ENCODE data around the gene DGKH.

DGKH gene

GRCh38 chr13:42277618-42278276, 229.3 kb downstream of the DGKH start:
- H3K36me3 ChIP-seq (ENCODE audit: insufficient read depth, low read length): no peaks in the 10 kb centered on the region
- H3K9ac ChIP-seq (ENCODE audit: low read depth, low read length): no peak overlapping the region
- no peaks in the 10 kb centered on the region for H3K27me3 ChIP-seq (ENCODE audit: insufficient read depth, low read length)
- H3K27ac ChIP-seq (ENCODE audit: low read depth, low read length): no peak overlapping the region
- 96% methylated on average over 6 of the region's 7 CpGs for WGBS
- no peaks in the 10 kb centered on the region for H3K9me3 ChIP-seq (ENCODE audit: insufficient read depth, low read depth, low read length)
- peaks cover 29% of the 10 kb centered on the region for H3K4me1 ChIP-seq (ENCODE audit: insufficient read depth, low read length)
- no peak overlapping the region for H3K4me3 ChIP-seq (ENCODE audit: low read length)

- Histone ChIP-seq H3K27ac (ENCODE audit: low read depth, low read length) (no peak overlapping the region), H3K27me3 (ENCODE audit: insufficient read depth, low read length) (no peaks in the 10 kb centered on the region), H3K9me3 (ENCODE audit: insufficient read depth, low read depth, low read length) (no peaks in the 10 kb centered on the region), H3K4me1 (ENCODE audit: insufficient read depth, low read length) (peaks cover 37% of the 10 kb centered on the region), H3K36me3 (ENCODE audit: insufficient read depth, low read length) (no peaks in the 10 kb centered on the region), H3K4me3 (ENCODE audit: low read length) (no peak overlapping the region), H3K9ac (ENCODE audit: low read depth, low read length) (no peak overlapping the region)
- 94% methylated on average over 6 of the region's 6 CpGs for WGBS
These were observed 230.6 kb downstream of the DGKH start for GRCh38 chr13:42279080-42279479.

- no peaks in the 10 kb centered on the region for H3K9me3 ChIP-seq (ENCODE audit: insufficient read depth, low read depth, low read length)
- H3K4me3 ChIP-seq (ENCODE audit: low read length): no peak overlapping the region
- H3K27ac ChIP-seq (ENCODE audit: low read depth, low read length): no peak overlapping the region
- H3K27me3 ChIP-seq (ENCODE audit: insufficient read depth, low read length): no peaks in the 10 kb centered on the region
- 86% methylated on average over 1 of the region's 1 CpG for WGBS
- peaks cover 44% of the 10 kb centered on the region for H3K4me1 ChIP-seq (ENCODE audit: insufficient read depth, low read length)
- H3K9ac ChIP-seq (ENCODE audit: low read depth, low read length): no peak overlapping the region
- H3K36me3 ChIP-seq (ENCODE audit: insufficient read depth, low read length): no peaks in the 10 kb centered on the region
These were observed 231.5 kb downstream of the DGKH start for GRCh38 chr13:42279986-42280385.

- no peaks in the 10 kb centered on the region for H3K9me3 ChIP-seq (ENCODE audit: insufficient read depth, low read depth, low read length)
- no peak overlapping the region for H3K27ac ChIP-seq (ENCODE audit: low read depth, low read length)
- no peaks in the 10 kb centered on the region for H3K27me3 ChIP-seq (ENCODE audit: insufficient read depth, low read length)
- no peak overlapping the region for H3K4me3 ChIP-seq (ENCODE audit: low read length)
- no peaks in the 10 kb centered on the region; the same call in 1 of the 2 replicates for H3K36me3 ChIP-seq (ENCODE audit: insufficient read depth, low read length)
- 88% methylated on average over 2 of the region's 2 CpGs for WGBS
- peaks cover 44% of the 10 kb centered on the region for H3K4me1 ChIP-seq (ENCODE audit: insufficient read depth, low read length)
- H3K9ac ChIP-seq (ENCODE audit: low read depth, low read length): no peak overlapping the region
These were observed 232.1 kb downstream of the DGKH start for GRCh38 chr13:42280537-42280936.

GRCh38 chr13:42283574-42283973, 235.1 kb downstream of the DGKH start:
- peaks cover 29% of the 10 kb centered on the region for H3K4me1 ChIP-seq (ENCODE audit: insufficient read depth, low read length)
- no peak overlapping the region for H3K9ac ChIP-seq (ENCODE audit: low read depth, low read length)
- H3K36me3 ChIP-seq (ENCODE audit: insufficient read depth, low read length): peaks cover 23% of the 10 kb centered on the region
- no peaks in the 10 kb centered on the region for H3K9me3 ChIP-seq (ENCODE audit: insufficient read depth, low read depth, low read length)
- no peaks in the 10 kb centered on the region for H3K27me3 ChIP-seq (ENCODE audit: insufficient read depth, low read length)
- peak overlapping the region; percentile 56 for H3K27ac ChIP-seq (ENCODE audit: low read depth, low read length)
- no peak overlapping the region for H3K4me3 ChIP-seq (ENCODE audit: low read length)
- WGBS: 83% methylated on average over 3 of the region's 3 CpGs

- H3K27me3 ChIP-seq (ENCODE audit: insufficient read depth, low read length): no peaks in the 10 kb centered on the region
- peak overlapping the region; percentile 56 for H3K27ac ChIP-seq (ENCODE audit: low read depth, low read length)
- H3K36me3 ChIP-seq (ENCODE audit: insufficient read depth, low read length): peaks cover 28% of the 10 kb centered on the region
- no peak overlapping the region for H3K4me3 ChIP-seq (ENCODE audit: low read length)
- WGBS: 85% methylated on average over 3 of the region's 3 CpGs
- H3K9ac ChIP-seq (ENCODE audit: low read depth, low read length): no peak overlapping the region
- peaks cover 29% of the 10 kb centered on the region for H3K4me1 ChIP-seq (ENCODE audit: insufficient read depth, low read length)
- no peaks in the 10 kb centered on the region for H3K9me3 ChIP-seq (ENCODE audit: insufficient read depth, low read depth, low read length)
These were observed 235.6 kb downstream of the DGKH start for GRCh38 chr13:42284068-42284467.
